ENCODE data around the gene TENM3.

Gene TENM3

DNA sequence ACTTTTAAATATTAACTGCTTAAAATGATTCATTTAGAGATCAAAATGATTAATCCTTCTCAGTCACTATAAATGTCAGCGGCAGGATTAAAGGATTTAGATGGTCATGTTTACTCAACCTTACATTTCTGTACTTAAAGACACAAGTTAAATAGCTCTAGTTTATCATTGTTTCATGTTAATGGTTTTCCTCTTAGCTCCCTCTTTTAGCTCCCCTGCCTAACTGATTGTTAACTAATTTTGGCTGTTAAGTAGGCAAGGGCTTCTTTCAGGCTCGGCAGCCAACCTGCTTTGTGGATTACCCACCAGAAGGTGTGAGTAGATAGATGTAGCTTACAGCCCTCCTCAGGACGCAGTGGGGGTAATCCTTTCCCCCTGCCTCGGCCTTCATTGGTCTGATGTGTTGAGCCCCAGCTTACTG is 96.0 kb downstream of the TENM3 start:
- TF ChIP-seq, protein P1, sequence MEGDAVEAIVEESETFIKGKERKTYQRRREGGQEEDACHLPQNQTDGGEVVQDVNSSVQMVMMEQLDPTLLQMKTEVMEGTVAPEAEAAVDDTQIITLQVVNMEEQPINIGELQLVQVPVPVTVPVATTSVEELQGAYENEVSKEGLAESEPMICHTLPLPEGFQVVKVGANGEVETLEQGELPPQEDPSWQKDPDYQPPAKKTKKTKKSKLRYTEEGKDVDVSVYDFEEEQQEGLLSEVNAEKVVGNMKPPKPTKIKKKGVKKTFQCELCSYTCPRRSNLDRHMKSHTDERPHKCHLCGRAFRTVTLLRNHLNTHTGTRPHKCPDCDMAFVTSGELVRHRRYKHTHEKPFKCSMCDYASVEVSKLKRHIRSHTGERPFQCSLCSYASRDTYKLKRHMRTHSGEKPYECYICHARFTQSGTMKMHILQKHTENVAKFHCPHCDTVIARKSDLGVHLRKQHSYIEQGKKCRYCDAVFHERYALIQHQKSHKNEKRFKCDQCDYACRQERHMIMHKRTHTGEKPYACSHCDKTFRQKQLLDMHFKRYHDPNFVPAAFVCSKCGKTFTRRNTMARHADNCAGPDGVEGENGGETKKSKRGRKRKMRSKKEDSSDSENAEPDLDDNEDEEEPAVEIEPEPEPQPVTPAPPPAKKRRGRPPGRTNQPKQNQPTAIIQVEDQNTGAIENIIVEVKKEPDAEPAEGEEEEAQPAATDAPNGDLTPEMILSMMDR (IDR thresholded peaks at IDR 0.05; ENCODE audit: control extremely low read depth, extremely low read depth, low read depth, missing control alignments) = no peak
- ChIA-PET POLR2A (no interaction called here), CTCF (interaction anchor here (1.1 to 1.3 kb wide), 2 partner anchors 9 to 30 kb away, joined by 3 read pairs; no protein-coding TSS in a partner anchor)
- DNase-seq (ENCODE audit: extremely low spot score) = no peak

DNA sequence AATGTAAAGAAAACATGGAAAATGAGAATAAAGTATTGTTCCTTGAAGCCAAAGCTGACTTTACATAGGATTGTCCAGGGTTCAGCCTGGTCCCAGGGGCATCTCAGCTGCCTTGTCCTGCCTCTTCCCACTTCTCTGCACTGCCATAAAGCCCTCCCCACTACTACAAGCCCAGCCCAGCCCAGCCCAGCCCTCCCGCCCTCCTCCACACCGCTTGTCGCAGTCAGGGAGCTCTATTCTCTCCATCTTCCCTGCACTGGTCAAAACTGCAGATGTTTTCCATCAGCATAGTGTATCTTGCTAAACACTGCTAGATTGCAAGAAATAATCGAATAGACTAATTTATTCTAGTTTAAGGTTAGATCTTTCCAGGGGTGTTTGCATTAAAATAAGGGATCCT is 100.3 kb downstream of the TENM3 start:
- ChIA-PET CTCF (no interaction called here), POLR2A (no interaction called here)
- TF ChIP-seq, protein P1 (IDR thresholded peaks at IDR 0.05; ENCODE audit: control extremely low read depth, extremely low read depth, low read depth, missing control alignments) = no peak
- DNase-seq (ENCODE audit: extremely low spot score) = no peak

DNA sequence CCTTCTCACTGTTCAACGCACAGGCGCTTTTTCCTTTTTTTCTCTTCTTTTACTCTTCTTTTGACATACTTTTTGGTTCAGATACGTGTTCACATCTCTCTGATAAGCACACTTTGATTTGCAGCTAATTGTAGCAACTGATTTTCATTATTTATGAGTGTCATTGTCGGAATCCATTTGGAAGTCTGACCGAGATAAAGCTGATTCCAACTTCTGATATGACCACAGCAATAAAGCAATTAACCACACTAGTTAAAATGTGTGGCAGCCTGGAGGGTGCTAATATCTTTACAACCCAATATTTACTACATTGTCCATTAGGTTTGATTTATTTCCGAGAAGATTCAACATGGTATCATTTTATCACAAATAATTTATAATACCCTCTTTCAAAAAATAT is 101.8 kb downstream of the TENM3 start:
- ChIA-PET CTCF (no interaction called here), POLR2A (no interaction called here)
- TF ChIP-seq, protein P1 (IDR thresholded peaks at IDR 0.05; ENCODE audit: control extremely low read depth, extremely low read depth, low read depth, missing control alignments) = no peak
- no peak for DNase-seq (ENCODE audit: extremely low spot score)

DNA sequence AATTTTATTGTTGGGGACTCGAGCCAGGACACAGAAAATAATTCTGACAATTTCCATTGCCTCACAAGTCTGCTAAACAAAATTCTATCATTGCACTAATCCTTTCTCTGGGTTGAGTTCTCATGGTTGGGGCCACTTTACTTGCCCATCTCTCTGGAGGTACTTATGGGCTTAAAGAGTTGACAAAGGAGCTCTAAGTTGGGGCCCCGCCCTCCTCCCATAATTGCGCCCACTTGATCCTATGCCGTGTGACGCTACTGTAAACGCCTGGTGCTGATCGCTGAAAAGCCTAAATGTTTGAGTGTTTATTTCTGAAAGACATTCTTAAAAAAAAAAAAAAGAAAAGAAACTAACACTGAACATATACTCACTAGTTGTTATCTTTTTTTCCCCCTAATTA is 103.0 kb downstream of the TENM3 start:
- TF ChIP-seq, protein P1 (IDR thresholded peaks at IDR 0.05; ENCODE audit: control extremely low read depth, extremely low read depth, low read depth, missing control alignments) = no peak
- ChIA-PET CTCF (no interaction called here), POLR2A (no interaction called here)
- DNase-seq (ENCODE audit: extremely low spot score) = no peak

DNA sequence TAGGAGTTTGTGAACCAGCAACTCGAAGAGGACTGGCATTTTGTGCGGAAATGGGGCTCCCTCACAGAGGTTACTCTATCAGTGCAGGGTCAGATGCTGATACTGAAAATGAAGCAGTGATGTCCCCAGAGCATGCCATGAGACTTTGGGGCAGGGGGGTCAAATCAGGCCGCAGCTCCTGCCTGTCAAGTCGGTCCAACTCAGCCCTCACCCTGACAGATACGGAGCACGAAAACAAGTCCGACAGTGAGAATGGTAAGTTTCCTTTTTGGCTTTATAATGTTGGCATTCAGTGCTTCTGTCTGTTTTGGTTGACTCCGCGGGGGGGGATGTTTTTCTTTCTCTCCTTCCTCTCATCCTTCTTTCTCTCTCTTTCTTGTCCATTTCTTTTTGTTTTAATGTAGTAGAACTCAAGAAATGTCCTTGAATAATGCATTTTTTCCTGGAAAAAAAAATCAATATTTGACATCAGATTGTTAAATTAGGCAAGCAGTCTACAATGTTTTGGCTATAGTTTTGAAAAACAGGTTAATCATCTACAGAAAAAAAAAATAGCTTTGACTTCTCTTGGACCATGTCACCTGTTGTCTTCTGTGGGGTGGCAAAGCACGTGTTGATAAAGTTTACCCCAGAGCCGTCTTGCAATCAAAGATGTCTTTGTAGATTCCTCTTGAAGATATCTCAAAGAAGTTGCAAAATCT is 103.6 kb downstream of the TENM3 start:
- CTCF ChIA-PET = no interaction called here
- DNase-seq (ENCODE audit: extremely low spot score) = no peak
- TF ChIP-seq, protein P1 (IDR thresholded peaks at IDR 0.05; ENCODE audit: control extremely low read depth, extremely low read depth, low read depth, missing control alignments) = no peak
- POLR2A ChIA-PET = no interaction called here

DNA sequence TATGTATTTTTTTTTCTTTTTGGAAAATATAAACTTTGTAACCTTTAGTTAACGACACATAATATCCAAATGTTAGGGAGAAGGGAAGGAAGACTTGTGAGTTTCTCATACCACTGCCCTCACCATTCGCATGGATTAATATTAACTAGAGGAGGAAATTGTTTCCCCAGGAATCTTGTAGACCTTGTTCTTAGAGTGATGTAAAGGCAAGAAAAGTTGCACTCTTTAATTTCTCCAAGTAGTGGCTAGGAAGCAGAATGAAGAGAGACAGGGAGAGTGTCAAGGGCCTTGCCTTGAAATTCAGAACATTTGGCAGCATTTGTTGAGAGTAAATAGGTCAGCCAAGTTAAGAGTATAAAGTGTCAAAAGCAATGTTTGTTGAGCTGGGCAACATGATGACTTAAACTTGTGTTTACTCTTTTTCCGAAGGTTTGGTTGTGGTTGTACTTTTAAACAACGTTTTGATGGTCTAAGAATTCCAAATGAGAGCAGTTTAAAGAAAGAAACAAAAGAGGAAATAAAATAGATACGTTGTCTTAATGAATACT is 105.7 kb downstream of the TENM3 start:
- TF ChIP-seq, protein P1 (IDR thresholded peaks at IDR 0.05; ENCODE audit: control extremely low read depth, extremely low read depth, low read depth, missing control alignments) = no peak
- POLR2A ChIA-PET = no interaction called here
- CTCF ChIA-PET = interaction anchor here (0.9 kb wide), 1 partner anchor 12 kb away, joined by 3 read pairs; no protein-coding TSS in a partner anchor
- no peak for DNase-seq (ENCODE audit: extremely low spot score)

Measured in GM10248 (cell line).